K562 (cell line): Measurements from ENCODE around the gene EZH1. TPM values are rescaled to one million over a fixed set of nuclear protein-coding genes. Genes with fewer than 3 reads are reported as not detected.

ENCODE experiments used
- BDP1 ChIP-seq: IDR thresholded peaks from 3 replicates; pipeline ENCODE4 v1.6.1; 2011; ENCODE audit not compliant: insufficient read length, insufficient read depth
- CBX5 ChIP-seq: IDR thresholded peaks from 2 replicates; pipeline ENCODE4 v1.6.1; 2014; ENCODE audit warnings: low read depth, borderline replicate concordance
- DNMT1 ChIP-seq: fragments of 450-650 bp; IDR thresholded peaks from 2 replicates; pipeline ENCODE4 v1.6.1; 2016; ENCODE audit warnings: antibody characterized with exemption, mild to moderate bottlenecking
- HDAC2 ChIP-seq: fragments of 450-650 bp; IDR thresholded peaks from 2 replicates; pipeline ENCODE4 v1.6.1; 2016; ENCODE audit warnings: mild to moderate bottlenecking
- IRF2 ChIP-seq: sonication (generic); formaldehyde crosslinking; IDR thresholded peaks from 2 replicates; pipeline ENCODE4 v1.8.1; 2022; ENCODE audit warnings: mild to moderate bottlenecking, missing genetic modification reagents
- MAFG ChIP-seq: fragments of 450-650 bp; conservative IDR thresholded peaks from 2 replicates; pipeline ENCODE4 v1.6.1; 2016; ENCODE audit warnings: missing genetic modification characterization, missing compliant biosample characterization
- MBD2 ChIP-seq: sonication (generic); IDR thresholded peaks from 2 replicates; pipeline ENCODE4 v1.6.1; 2016; ENCODE audit warnings: low read depth, borderline replicate concordance
- MTA1 ChIP-seq: fragments of 450-650 bp; IDR thresholded peaks from 2 replicates; pipeline ENCODE4 v1.6.1; 2017; ENCODE audit warnings: borderline replicate concordance
- PHF8 ChIP-seq: fragments of 200-600 bp; sonication (generic); IDR thresholded peaks from 2 replicates; pipeline ENCODE4 v1.6.1; 2012; ENCODE audit warnings: mixed run types, mild to moderate bottlenecking, inconsistent platforms, low read length, moderate library complexity, borderline replicate concordance
- PURB ChIP-seq: sonication (generic); formaldehyde crosslinking; IDR thresholded peaks from 2 replicates; pipeline ENCODE4 v1.9.0; 2021; ENCODE audit warnings: low read depth, mild to moderate bottlenecking, missing genetic modification reagents
- STAT5A ChIP-seq: IDR thresholded peaks from 2 replicates; pipeline ENCODE4 v1.6.1; 2012; ENCODE audit warnings: low read length, inconsistent platforms, borderline replicate concordance
- ZBTB1 ChIP-seq: sonication (generic); formaldehyde crosslinking; IDR thresholded peaks from 2 replicates; pipeline ENCODE4 v1.8.1; 2023; ENCODE audit warnings: missing genetic modification reagents, low read depth, mild to moderate bottlenecking, borderline replicate concordance
- ZBTB8A ChIP-seq: fragments of 450-650 bp; IDR thresholded peaks from 2 replicates; pipeline ENCODE4 v1.6.1; 2018; ENCODE audit warnings: mild to moderate bottlenecking, moderate library complexity; ENCODE audit not compliant: partially characterized antibody
- ZFP30 ChIP-seq: fragments of 250-450 bp; sonication (Bioruptor Pico); IDR thresholded peaks from 2 replicates; pipeline ENCODE4 v1.8.0; 2022; ENCODE audit warnings: moderate library complexity, mild to moderate bottlenecking, inconsistent platforms, borderline replicate concordance
- ZNF175 ChIP-seq: fragments of 200-800 bp; sonication (Bioruptor generic); IDR thresholded peaks from 2 replicates; pipeline ENCODE4 v1.6.1; 2016; ENCODE audit warnings: low read depth, mild to moderate bottlenecking, missing genetic modification characterization, missing compliant biosample characterization
- ZNF384 ChIP-seq: IDR thresholded peaks from 2 replicates; pipeline ENCODE4 v1.6.1; 2012; ENCODE audit warnings: low read depth, low read length, improper control_type of control experiment
- ZNF584 ChIP-seq: fragments of 200-800 bp; sonication (Bioruptor generic); IDR thresholded peaks from 2 replicates; pipeline ENCODE4 v1.6.1; 2016; ENCODE audit warnings: low read depth, mild to moderate bottlenecking, missing genetic modification characterization, missing compliant biosample characterization
- ZSCAN32 ChIP-seq: fragments of 450-650 bp; formaldehyde crosslinking; IDR thresholded peaks from 2 replicates; pipeline ENCODE4 v1.4.0; 2020; ENCODE audit warnings: mild to moderate bottlenecking, moderate library complexity
- polyA plus RNA-seq, 8 experiments: library from polyadenylated mRNA; depleted of rRNA in 4 of 8; stranded (reverse) in 5 of 8; unstranded in 3 of 8; fragments of >200 nt; fragmentation: Nextera tagmentation in 2 of 8; fragmentation: Illumina TruSeq in 1 of 8; extraction: Ambion mirVana in 2 of 8; extraction: Trizol in 1 of 8; gene quantifications; 2 replicates each; pipeline versions ENCODE4 v1.2.1 to v1.2.3, GENCODE V29; 2011 to 2014; ENCODE audit warnings: inconsistent platforms in 1 of 8, missing spikeins in 1 of 8
- total RNA-seq, 7 experiments: library from RNA; depleted of rRNA in 6 of 7; stranded (reverse); fragments of >200 nt in 6 of 7; fragmentation: Illumina TruSeq in 2 of 7; extraction: Trizol in 2 of 7; gene quantifications; 2 replicates each; pipeline versions ENCODE4 v1.2.1 to v1.2.3, GENCODE V29; 2011 to 2021; ENCODE audit warnings: low replicate concordance in 1 of 7
- TF ChIP-seq, protein P1 (sequence below): fragments of 200-800 bp; sonication (Bioruptor generic); IDR thresholded peaks from 2 replicates; pipeline ENCODE4 v1.6.1; 2016; ENCODE audit warnings: missing genetic modification characterization, missing compliant biosample characterization
- TF ChIP-seq, protein P2 (sequence below): fragments of 250-450 bp; sonication (Bioruptor Pico); IDR thresholded peaks from 2 replicates; pipeline ENCODE4 v1.4.0; 2020
- TF ChIP-seq, protein P3 (sequence below): fragments of 250-450 bp; sonication (Bioruptor Pico); IDR thresholded peaks from 2 replicates; pipeline ENCODE4 v1.5.0; 2021
- TF ChIP-seq, protein P4 (sequence below): fragments of 450-650 bp; formaldehyde crosslinking; conservative IDR thresholded peaks from 2 replicates; pipeline ENCODE4 v1.4.0; 2022; ENCODE audit warnings: mild to moderate bottlenecking, missing genetic modification characterization

EZH1 gene
- total and polyA plus RNA-seq, 9 of the 15 experiments (the other 6 are each of a cell fraction or from before 2014, with no cell fraction given), result 8.6 to 40.8 (median 22.9) TPM

DNA sequence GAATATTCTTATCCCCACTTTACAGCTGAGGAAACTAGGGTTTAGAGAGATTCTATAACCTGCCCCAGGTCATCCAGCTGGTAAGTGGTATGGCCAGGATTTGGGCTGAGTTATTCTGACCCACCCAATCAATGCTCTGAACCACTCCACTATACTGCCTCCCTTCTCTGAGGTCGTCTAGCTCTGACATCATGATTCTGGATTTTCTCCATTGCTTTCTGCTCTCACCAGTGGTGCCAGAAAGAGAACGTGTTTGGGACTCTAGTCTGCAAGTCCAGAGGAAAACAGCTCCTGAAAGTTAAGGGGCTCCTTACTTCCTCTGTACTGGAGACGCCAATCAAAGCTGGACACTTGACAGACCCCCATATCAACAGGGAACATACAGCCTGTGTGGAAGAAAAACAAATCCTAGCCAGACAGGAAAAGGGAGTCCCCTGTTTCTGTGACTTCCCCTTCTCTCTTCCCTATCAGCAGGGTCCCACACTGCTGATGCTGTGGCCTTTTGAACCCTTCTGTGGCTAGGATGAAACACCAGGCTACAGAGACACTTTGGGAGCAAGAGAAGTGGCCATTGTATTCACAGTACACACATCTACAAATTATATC, 6.0 kb upstream of the EZH1 start (continued):
- TF ChIP-seq, protein P1, sequence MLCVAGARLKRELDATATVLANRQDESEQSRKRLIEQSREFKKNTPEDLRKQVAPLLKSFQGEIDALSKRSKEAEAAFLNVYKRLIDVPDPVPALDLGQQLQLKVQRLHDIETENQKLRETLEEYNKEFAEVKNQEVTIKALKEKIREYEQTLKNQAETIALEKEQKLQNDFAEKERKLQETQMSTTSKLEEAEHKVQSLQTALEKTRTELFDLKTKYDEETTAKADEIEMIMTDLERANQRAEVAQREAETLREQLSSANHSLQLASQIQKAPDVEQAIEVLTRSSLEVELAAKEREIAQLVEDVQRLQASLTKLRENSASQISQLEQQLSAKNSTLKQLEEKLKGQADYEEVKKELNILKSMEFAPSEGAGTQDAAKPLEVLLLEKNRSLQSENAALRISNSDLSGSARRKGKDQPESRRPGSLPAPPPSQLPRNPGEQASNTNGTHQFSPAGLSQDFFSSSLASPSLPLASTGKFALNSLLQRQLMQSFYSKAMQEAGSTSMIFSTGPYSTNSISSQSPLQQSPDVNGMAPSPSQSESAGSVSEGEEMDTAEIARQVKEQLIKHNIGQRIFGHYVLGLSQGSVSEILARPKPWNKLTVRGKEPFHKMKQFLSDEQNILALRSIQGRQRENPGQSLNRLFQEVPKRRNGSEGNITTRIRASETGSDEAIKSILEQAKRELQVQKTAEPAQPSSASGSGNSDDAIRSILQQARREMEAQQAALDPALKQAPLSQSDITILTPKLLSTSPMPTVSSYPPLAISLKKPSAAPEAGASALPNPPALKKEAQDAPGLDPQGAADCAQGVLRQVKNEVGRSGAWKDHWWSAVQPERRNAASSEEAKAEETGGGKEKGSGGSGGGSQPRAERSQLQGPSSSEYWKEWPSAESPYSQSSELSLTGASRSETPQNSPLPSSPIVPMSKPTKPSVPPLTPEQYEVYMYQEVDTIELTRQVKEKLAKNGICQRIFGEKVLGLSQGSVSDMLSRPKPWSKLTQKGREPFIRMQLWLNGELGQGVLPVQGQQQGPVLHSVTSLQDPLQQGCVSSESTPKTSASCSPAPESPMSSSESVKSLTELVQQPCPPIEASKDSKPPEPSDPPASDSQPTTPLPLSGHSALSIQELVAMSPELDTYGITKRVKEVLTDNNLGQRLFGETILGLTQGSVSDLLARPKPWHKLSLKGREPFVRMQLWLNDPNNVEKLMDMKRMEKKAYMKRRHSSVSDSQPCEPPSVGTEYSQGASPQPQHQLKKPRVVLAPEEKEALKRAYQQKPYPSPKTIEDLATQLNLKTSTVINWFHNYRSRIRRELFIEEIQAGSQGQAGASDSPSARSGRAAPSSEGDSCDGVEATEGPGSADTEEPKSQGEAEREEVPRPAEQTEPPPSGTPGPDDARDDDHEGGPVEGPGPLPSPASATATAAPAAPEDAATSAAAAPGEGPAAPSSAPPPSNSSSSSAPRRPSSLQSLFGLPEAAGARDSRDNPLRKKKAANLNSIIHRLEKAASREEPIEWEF (CRISPR knock-in tag), result no peak
- TF ChIP-seq, protein P2, sequence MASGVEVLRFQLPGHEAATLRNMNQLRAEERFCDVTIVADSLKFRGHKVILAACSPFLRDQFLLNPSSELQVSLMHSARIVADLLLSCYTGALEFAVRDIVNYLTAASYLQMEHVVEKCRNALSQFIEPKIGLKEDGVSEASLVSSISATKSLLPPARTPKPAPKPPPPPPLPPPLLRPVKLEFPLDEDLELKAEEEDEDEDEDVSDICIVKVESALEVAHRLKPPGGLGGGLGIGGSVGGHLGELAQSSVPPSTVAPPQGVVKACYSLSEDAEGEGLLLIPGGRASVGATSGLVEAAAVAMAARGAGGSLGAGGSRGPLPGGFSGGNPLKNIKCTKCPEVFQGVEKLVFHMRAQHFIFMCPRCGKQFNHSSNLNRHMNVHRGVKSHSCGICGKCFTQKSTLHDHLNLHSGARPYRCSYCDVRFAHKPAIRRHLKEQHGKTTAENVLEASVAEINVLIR (CRISPR knock-in tag), result no peak
- TF ChIP-seq CBX5 (no peak), ZNF175 (CRISPR knock-in tag) (no peak), PURB (CRISPR knock-in tag) (no peak), ZBTB8A (no peak), MAFG (no peak), BDP1 (no peak), DNMT1 (no peak), ZBTB1 (CRISPR knock-in tag) (no peak), ZNF584 (no peak), HDAC2 (peak; percentile 98), IRF2 (CRISPR knock-in tag) (no peak), ZNF384 (no peak), STAT5A (peak; percentile 85), ZFP30 (no peak), PHF8 (no peak), MTA1 (peak; percentile 21; the same call in 1 of the 2 replicates), MBD2 (peak; percentile 79), ZSCAN32 (CRISPR knock-in tag) (no peak)
- TF ChIP-seq, protein P3, sequence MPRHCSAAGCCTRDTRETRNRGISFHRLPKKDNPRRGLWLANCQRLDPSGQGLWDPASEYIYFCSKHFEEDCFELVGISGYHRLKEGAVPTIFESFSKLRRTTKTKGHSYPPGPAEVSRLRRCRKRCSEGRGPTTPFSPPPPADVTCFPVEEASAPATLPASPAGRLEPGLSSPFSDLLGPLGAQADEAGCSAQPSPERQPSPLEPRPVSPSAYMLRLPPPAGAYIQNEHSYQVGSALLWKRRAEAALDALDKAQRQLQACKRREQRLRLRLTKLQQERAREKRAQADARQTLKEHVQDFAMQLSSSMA, result no peak
- TF ChIP-seq, protein P4, sequence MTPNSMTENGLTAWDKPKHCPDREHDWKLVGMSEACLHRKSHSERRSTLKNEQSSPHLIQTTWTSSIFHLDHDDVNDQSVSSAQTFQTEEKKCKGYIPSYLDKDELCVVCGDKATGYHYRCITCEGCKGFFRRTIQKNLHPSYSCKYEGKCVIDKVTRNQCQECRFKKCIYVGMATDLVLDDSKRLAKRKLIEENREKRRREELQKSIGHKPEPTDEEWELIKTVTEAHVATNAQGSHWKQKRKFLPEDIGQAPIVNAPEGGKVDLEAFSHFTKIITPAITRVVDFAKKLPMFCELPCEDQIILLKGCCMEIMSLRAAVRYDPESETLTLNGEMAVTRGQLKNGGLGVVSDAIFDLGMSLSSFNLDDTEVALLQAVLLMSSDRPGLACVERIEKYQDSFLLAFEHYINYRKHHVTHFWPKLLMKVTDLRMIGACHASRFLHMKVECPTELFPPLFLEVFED (CRISPR knock-in tag), result no peak
